Colonic mucosa (tissue), 4 donors: ENCODE data around the gene PTX3. TPM values are rescaled to one million over a fixed set of nuclear protein-coding genes. Genes with fewer than 3 reads are reported as not detected.

ENCODE experiments used
- DNase-seq: peaks from one replicate; pipeline ENCODE4 v3.0.0-alpha.2; 2020
- H3K27ac ChIP-seq: fragments of 200-600 bp; one replicate; pipeline ENCODE4 v1.8.0; 2021
- H3K27me3 ChIP-seq: fragments of 200-600 bp; one replicate; pipeline ENCODE4 v1.8.0; 2021
- H3K36me3 ChIP-seq: fragments of 200-600 bp; one replicate; pipeline ENCODE4 v1.8.0; 2021
- H3K4me1 ChIP-seq: fragments of 200-600 bp; one replicate; pipeline ENCODE4 v1.8.0; 2021; ENCODE audit warnings: mild to moderate bottlenecking
- H3K4me3 ChIP-seq: fragments of 200-600 bp; one replicate; pipeline ENCODE4 v1.8.0; 2021
- H3K9ac ChIP-seq, 2 donors: one replicate each; pipeline ENCODE4 v1.7.0; 2013; ENCODE audit warnings: control low read depth in 2 of 2, low read depth in 2 of 2, low read length in 2 of 2
- H3K9me3 ChIP-seq: fragments of 200-600 bp; one replicate; pipeline ENCODE4 v1.8.0; 2021
- CTCF ChIP-seq: fragments of 200-600 bp; IDR thresholded peaks from one replicate; pipeline ENCODE4 v1.8.0; 2022; ENCODE audit warnings: antibody characterized with exemption, mild to moderate bottlenecking
- intact Hi-C: fragments of 100-400 bp; cut with DNase I; formaldehyde crosslinking; loops from one replicate; pipeline ENCODE4 v1.14.1; 2022
- total RNA-seq, 2 donors: library from RNA; stranded (reverse); fragmentation: NEBNext Ultra II Directional in 1 of 2; extraction: Animal tissue kit (Norgen Biotek cat#: 25700) in 1 of 2; gene quantifications; one replicate each; pipeline ENCODE4 v1.2.1, GENCODE V29; 2021
- donor health status: healthy.
- donor health status: DM: no; HTN: no; CAD: no.
- donor health status: DM: no; HTN: no; CAD: no.

The PTX3 gene
- total RNA-seq, 2 donors from 2014 or later: 1.0 to 1.4 TPM

- intact Hi-C loops: no loop called here
These were observed 27.2 kb downstream of the PTX3 start for GRCh38 chr3:157463816-157464215.

GRCh38 chr3:157464321-157464720, 27.7 kb downstream of the PTX3 start:
- H3K4me3 ChIP-seq: no peak overlapping the region
- DNase-seq: no peak
- no peaks in the 10 kb centered on the region for H3K27me3 ChIP-seq
- H3K36me3 ChIP-seq: no peaks in the 10 kb centered on the region
- H3K9ac ChIP-seq: no peak overlapping the region
- no peak for TF ChIP-seq CTCF
- intact Hi-C loops: no loop called here
- H3K4me1 ChIP-seq: no peaks in the 10 kb centered on the region
- H3K27ac ChIP-seq: no peak overlapping the region
- no peaks in the 10 kb centered on the region for H3K9me3 ChIP-seq

More at GRCh38 chr3:157463816-157464215, 27.2 kb downstream of the PTX3 start:
- Histone ChIP-seq H3K4me3 (no peak overlapping the region), H3K27me3 (no peaks in the 10 kb centered on the region), H3K9ac (no peak overlapping the region), H3K27ac (no peak overlapping the region), H3K36me3 (no peaks in the 10 kb centered on the region), H3K4me1 (no peaks in the 10 kb centered on the region), H3K9me3 (no peaks in the 10 kb centered on the region)
- no peak for TF ChIP-seq CTCF
- no peak for DNase-seq

- no peak for TF ChIP-seq CTCF
- H3K4me3 ChIP-seq: no peak overlapping the region
- H3K9me3 ChIP-seq: no peaks in the 10 kb centered on the region
- intact Hi-C loops: no loop called here
- H3K27me3 ChIP-seq: no peaks in the 10 kb centered on the region
- DNase-seq: no peak
- H3K9ac ChIP-seq: no peak overlapping the region
- no peaks in the 10 kb centered on the region for H3K36me3 ChIP-seq
- no peaks in the 10 kb centered on the region for H3K4me1 ChIP-seq
- no peak overlapping the region for H3K27ac ChIP-seq
These were observed 29.1 kb downstream of the PTX3 start for GRCh38 chr3:157465741-157466140.

- Histone ChIP-seq H3K36me3 (no peaks in the 10 kb centered on the region), H3K27me3 (no peaks in the 10 kb centered on the region), H3K9ac (no peak overlapping the region), H3K27ac (no peak overlapping the region), H3K4me3 (no peak overlapping the region), H3K9me3 (no peaks in the 10 kb centered on the region), H3K4me1 (no peaks in the 10 kb centered on the region)
- no peak for TF ChIP-seq CTCF
- intact Hi-C loops: no loop called here
- no peak for DNase-seq
These were observed 30.6 kb downstream of the PTX3 start for GRCh38 chr3:157467200-157467599.

- H3K4me3 ChIP-seq: no peak overlapping the region
- intact Hi-C loops: no loop called here
- H3K36me3 ChIP-seq: no peaks in the 10 kb centered on the region
- H3K27ac ChIP-seq: no peak overlapping the region
- no peak for DNase-seq
- H3K4me1 ChIP-seq: no peaks in the 10 kb centered on the region
- TF ChIP-seq CTCF: no peak
- H3K9me3 ChIP-seq: no peaks in the 10 kb centered on the region
- H3K27me3 ChIP-seq: no peaks in the 10 kb centered on the region
- H3K9ac ChIP-seq: no peak overlapping the region
These were observed 33.1 kb downstream of the PTX3 start for GRCh38 chr3:157469561-157470294.
